MM.1S (cell line): ENCODE measurements around the gene HM13.
"Not testable (repeated sequence)": the region's sequence is repeated elsewhere in the genome, so short reads cannot be mapped to it uniquely, and the experiment has no call there.

Source experiments
- DNase-seq: peaks from one replicate; pipeline ENCODE4 v3.0.0-alpha.2; 2015
- H2AFZ ChIP-seq: fragments of 300-600 bp; sonication (generic); 2 replicates; pipeline ENCODE4 v1.6.0; 2016; ENCODE audit warnings: antibody characterized with exemption, low read length
- H3F3A ChIP-seq: fragments of 300-600 bp; sonication (generic); 2 replicates; pipeline ENCODE4 v1.6.1; 2016; ENCODE audit warnings: mild to moderate bottlenecking, antibody characterized with exemption, low read length, moderate library complexity, mixed read lengths; ENCODE audit not compliant: insufficient read depth
- H3K27ac ChIP-seq: fragments of 300-600 bp; sonication (generic); 2 replicates; pipeline ENCODE4 v1.5.1; 2016; ENCODE audit warnings: mild to moderate bottlenecking, low read length
- H3K27me3 ChIP-seq: fragments of 300-600 bp; sonication (generic); replicated peaks from 2 replicates; pipeline ENCODE4 v1.6.0; 2016; ENCODE audit warnings: low read length; ENCODE audit not compliant: insufficient read depth
- H3K36me3 ChIP-seq: fragments of 300-600 bp; sonication (generic); replicated peaks from 2 replicates; pipeline ENCODE4 v1.6.1; 2016; ENCODE audit warnings: mild to moderate bottlenecking, low read length, mixed read lengths; ENCODE audit not compliant: insufficient read depth
- H3K4me1 ChIP-seq: fragments of 300-600 bp; sonication (generic); 2 replicates; pipeline ENCODE4 v1.6.1; 2016; ENCODE audit warnings: low read length, mixed read lengths
- H3K4me2 ChIP-seq: fragments of 300-600 bp; sonication (generic); 2 replicates; pipeline ENCODE4 v1.6.0; 2016; ENCODE audit warnings: low read depth, low read length
- H3K4me3 ChIP-seq: fragments of 300-600 bp; sonication (generic); 2 replicates; pipeline ENCODE4 v1.5.1; 2016; ENCODE audit warnings: low read length, mixed read lengths
- H3K79me2 ChIP-seq: fragments of 300-600 bp; sonication (generic); 2 replicates; pipeline ENCODE4 v1.6.1; 2016; ENCODE audit warnings: mixed run types, low read length, mixed read lengths
- H3K9ac ChIP-seq: fragments of 300-600 bp; sonication (generic); 2 replicates; pipeline ENCODE4 v1.6.1; 2016; ENCODE audit warnings: low read length, mixed read lengths
- H3K9me2 ChIP-seq: fragments of 300-600 bp; sonication (generic); replicated peaks from 2 replicates; pipeline ENCODE4 v1.6.1; 2016; ENCODE audit warnings: mild to moderate bottlenecking, low read length, mixed read lengths; ENCODE audit not compliant: insufficient read depth
- H3K9me3 ChIP-seq: fragments of 300-600 bp; sonication (generic); replicated peaks from 2 replicates; pipeline ENCODE4 v1.6.1; 2016; ENCODE audit warnings: mild to moderate bottlenecking, low read length, mixed read lengths; ENCODE audit not compliant: insufficient read depth
- H4K20me1 ChIP-seq: fragments of 300-600 bp; sonication (generic); 2 replicates; pipeline ENCODE4 v1.6.1; 2016; ENCODE audit warnings: mild to moderate bottlenecking, low read length, moderate library complexity, mixed read lengths; ENCODE audit not compliant: insufficient read depth
- CTCF ChIP-seq: fragments of 300-600 bp; sonication (generic); IDR thresholded peaks from 2 replicates; pipeline ENCODE4 v1.5.1; 2016; ENCODE audit warnings: antibody characterized with exemption, low read length, mixed read lengths
- EZH2 ChIP-seq: fragments of 300-600 bp; sonication (generic); optimal IDR thresholded peaks from 2 replicates; pipeline ENCODE3; 2017; ENCODE audit warnings: low read depth, mild to moderate bottlenecking, antibody characterized with exemption, low read length, mixed read lengths
- EZH2phosphoT487 ChIP-seq: fragments of 300-600 bp; sonication (generic); IDR thresholded peaks from 2 replicates; pipeline ENCODE4 v1.6.1; 2018; ENCODE audit warnings: antibody characterized with exemption, low read length

HM13 gene

GRCh38 chr20:31537890-31538289, 23.6 kb downstream of the HM13 start:
- Histone ChIP-seq H3K4me1 (peaks cover 6% of the 10 kb centered on the region; the same call in 1 of the 2 replicates), H4K20me1 (peaks cover 39% of the 10 kb centered on the region), H2AFZ (no peak overlapping the region), H3K36me3 (peaks cover 39% of the 10 kb centered on the region), H3K4me3 (no peak overlapping the region), H3K27me3 (no peaks in the 10 kb centered on the region), H3K9me3 (no peaks in the 10 kb centered on the region), H3K79me2 (peaks cover 99% of the 10 kb centered on the region), H3K27ac (no peak overlapping the region), H3K4me2 (no peak overlapping the region), H3K9me2 (no peaks in the 10 kb centered on the region), H3F3A (peaks cover 7% of the 10 kb centered on the region; the same call in 1 of the 2 replicates), H3K9ac (no peak overlapping the region)
- DNase-seq = no peak
- no peak for TF ChIP-seq CTCF
- TF ChIP-seq EZH2 = no peak
- no peak for TF ChIP-seq EZH2phosphoT487

- Histone ChIP-seq H3K9ac (no peak overlapping the region), H3K4me2 (no peak overlapping the region), H3K9me3 (no peaks in the 10 kb centered on the region), H3K36me3 (peaks cover 40% of the 10 kb centered on the region), H2AFZ (no peak overlapping the region), H4K20me1 (peaks cover 36% of the 10 kb centered on the region), H3F3A (peaks cover 7% of the 10 kb centered on the region; the same call in 1 of the 2 replicates), H3K79me2 (peaks cover 97% of the 10 kb centered on the region), H3K27ac (no peak overlapping the region), H3K4me3 (no peak overlapping the region), H3K27me3 (no peaks in the 10 kb centered on the region), H3K4me1 (peaks cover 6% of the 10 kb centered on the region; the same call in 1 of the 2 replicates), H3K9me2 (no peaks in the 10 kb centered on the region)
- no peak for DNase-seq
- TF ChIP-seq EZH2 = no peak
- TF ChIP-seq CTCF = no peak
- TF ChIP-seq EZH2phosphoT487 = no peak
These were observed 24.1 kb downstream of the HM13 start for GRCh38 chr20:31538326-31538725.

- peaks cover 14% of the 10 kb centered on the region; the same call in 1 of the 2 replicates for H3F3A ChIP-seq
- H3K36me3 ChIP-seq = peaks cover 31% of the 10 kb centered on the region
- H3K27me3 ChIP-seq, H3K27ac ChIP-seq, H3K9me2 ChIP-seq, H3K4me2 ChIP-seq, H3K9ac ChIP-seq, H3K9me3 ChIP-seq, H2AFZ ChIP-seq, H3K4me1 ChIP-seq, H3K4me3 ChIP-seq, DNase-seq: not testable (repeated sequence)
- peaks cover 28% of the 10 kb centered on the region for H4K20me1 ChIP-seq
- H3K79me2 ChIP-seq = peaks cover 93% of the 10 kb centered on the region
These were observed 25.4 kb downstream of the HM13 start for GRCh38 chr20:31539636-31540035.

GRCh38 chr20:31540406-31540805, 26.2 kb downstream of the HM13 start:
- Histone ChIP-seq H3K9me3 (no peaks in the 10 kb centered on the region), H2AFZ (no peak overlapping the region), H3K9me2 (no peaks in the 10 kb centered on the region), H3K27me3 (no peaks in the 10 kb centered on the region), H3K4me1 (peaks cover 6% of the 10 kb centered on the region; the same call in 1 of the 2 replicates), H3K79me2 (peaks cover 91% of the 10 kb centered on the region), H3F3A (peaks cover 14% of the 10 kb centered on the region; the same call in 1 of the 2 replicates), H3K9ac (no peak overlapping the region), H3K4me3 (no peak overlapping the region), H4K20me1 (peaks cover 26% of the 10 kb centered on the region), H3K27ac (no peak overlapping the region), H3K36me3 (peaks cover 31% of the 10 kb centered on the region), H3K4me2 (no peak overlapping the region)
- DNase-seq = no peak
- TF ChIP-seq CTCF = no peak
- no peak for TF ChIP-seq EZH2
- no peak for TF ChIP-seq EZH2phosphoT487
